Right lobe of liver (tissue), 4 donors: ENCODE measurements around the gene GALNT12.

Experiments used
- POLR2A ChIP-seq: fragments of 450-650 bp; IDR thresholded peaks from one replicate; pipeline ENCODE4 v1.6.1; 2017; ENCODE audit warnings: antibody characterized with exemption, mild to moderate bottlenecking
- TF ChIP-seq, protein P1 (sequence below), 4 donors: fragments of 200-600 bp in 3 of 4; fragments of 450-650 bp in 1 of 4; IDR thresholded peaks; one replicate each; pipeline versions ENCODE4 v1.5.1 to v1.8.0; 2016 to 2022; ENCODE audit warnings: antibody characterized with exemption in 4 of 4, mild to moderate bottlenecking in 2 of 4
- donor health status: DM: no; HTN: no; CAD: no.
- donor health status: DM: no; HTN: no; CAD: no.
- donor health status: DM: no; HTN: yes; CAD: no.

GRCh38 chr9:98790842-98791607, 16.4 kb upstream of the GALNT12 start:
- TF ChIP-seq, protein P1, sequence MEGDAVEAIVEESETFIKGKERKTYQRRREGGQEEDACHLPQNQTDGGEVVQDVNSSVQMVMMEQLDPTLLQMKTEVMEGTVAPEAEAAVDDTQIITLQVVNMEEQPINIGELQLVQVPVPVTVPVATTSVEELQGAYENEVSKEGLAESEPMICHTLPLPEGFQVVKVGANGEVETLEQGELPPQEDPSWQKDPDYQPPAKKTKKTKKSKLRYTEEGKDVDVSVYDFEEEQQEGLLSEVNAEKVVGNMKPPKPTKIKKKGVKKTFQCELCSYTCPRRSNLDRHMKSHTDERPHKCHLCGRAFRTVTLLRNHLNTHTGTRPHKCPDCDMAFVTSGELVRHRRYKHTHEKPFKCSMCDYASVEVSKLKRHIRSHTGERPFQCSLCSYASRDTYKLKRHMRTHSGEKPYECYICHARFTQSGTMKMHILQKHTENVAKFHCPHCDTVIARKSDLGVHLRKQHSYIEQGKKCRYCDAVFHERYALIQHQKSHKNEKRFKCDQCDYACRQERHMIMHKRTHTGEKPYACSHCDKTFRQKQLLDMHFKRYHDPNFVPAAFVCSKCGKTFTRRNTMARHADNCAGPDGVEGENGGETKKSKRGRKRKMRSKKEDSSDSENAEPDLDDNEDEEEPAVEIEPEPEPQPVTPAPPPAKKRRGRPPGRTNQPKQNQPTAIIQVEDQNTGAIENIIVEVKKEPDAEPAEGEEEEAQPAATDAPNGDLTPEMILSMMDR (IDR thresholded peaks at IDR 0.05), result peak; percentile 97 to 99 (median 98)
- TF ChIP-seq POLR2A, result no peak
